GM12874 (cell line): ENCODE results near the gene M6PR.
A peak's percentile ranks its signal among the peaks of the same experiment; 100 is the strongest.

Source experiments
- TF ChIP-seq, protein P1 (sequence below): IDR thresholded peaks from 2 replicates; pipeline ENCODE4 v1.5.1; 2011; ENCODE audit warnings: low read depth, mild to moderate bottlenecking, control low read depth, low read length, moderate library complexity; ENCODE audit not compliant: insufficient read depth

Gene M6PR

GRCh38 chr12:8949342-8950220 lies at the start of gene M6PR:
Gene M6PR (minus strand): TSS chr12:8949645. CDS start chr12:8946404, 3,241 bp downstream.
- TF ChIP-seq, protein P1, sequence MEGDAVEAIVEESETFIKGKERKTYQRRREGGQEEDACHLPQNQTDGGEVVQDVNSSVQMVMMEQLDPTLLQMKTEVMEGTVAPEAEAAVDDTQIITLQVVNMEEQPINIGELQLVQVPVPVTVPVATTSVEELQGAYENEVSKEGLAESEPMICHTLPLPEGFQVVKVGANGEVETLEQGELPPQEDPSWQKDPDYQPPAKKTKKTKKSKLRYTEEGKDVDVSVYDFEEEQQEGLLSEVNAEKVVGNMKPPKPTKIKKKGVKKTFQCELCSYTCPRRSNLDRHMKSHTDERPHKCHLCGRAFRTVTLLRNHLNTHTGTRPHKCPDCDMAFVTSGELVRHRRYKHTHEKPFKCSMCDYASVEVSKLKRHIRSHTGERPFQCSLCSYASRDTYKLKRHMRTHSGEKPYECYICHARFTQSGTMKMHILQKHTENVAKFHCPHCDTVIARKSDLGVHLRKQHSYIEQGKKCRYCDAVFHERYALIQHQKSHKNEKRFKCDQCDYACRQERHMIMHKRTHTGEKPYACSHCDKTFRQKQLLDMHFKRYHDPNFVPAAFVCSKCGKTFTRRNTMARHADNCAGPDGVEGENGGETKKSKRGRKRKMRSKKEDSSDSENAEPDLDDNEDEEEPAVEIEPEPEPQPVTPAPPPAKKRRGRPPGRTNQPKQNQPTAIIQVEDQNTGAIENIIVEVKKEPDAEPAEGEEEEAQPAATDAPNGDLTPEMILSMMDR = peak; percentile 79

DNA sequence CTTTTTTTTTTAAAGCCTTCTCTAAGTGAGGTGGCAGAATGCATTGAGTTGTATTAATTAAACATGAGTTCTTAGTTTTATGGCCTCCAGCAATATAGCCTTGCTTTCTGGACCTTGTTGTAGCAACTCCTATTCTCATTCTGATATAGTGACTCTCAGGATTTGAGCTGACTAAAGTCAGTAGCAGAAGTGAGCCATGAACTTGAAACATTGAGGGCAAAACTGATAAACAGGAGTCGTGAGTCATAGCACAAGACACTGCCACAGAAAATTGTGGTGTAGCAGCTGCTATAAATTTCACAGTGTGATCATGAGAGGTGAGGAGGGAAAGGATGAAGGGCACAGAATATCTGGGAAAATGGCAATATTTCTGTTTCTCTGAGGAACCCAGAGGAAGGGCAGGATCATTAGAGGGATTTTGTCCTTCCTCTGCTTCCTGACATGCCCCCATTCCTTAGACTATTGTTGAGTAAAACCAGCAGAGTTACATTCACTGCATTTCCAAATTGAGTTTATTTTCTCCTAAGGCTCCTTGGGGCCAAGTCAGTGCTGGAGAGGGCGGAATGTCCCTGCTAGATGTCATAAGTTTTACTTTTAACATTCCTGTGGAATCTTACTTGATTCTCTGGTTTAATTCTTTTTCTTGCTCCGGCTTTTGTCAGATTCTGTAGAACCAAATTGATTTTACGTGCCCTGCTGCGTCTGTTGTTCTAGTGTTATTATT lies 47.4 kb upstream of the M6PR start:
- TF ChIP-seq, protein P1 = no peak

- TF ChIP-seq, protein P1 = no peak
Observed at GRCh38 chr12:8995021-8995775, 45.8 kb upstream of the M6PR start.

DNA sequence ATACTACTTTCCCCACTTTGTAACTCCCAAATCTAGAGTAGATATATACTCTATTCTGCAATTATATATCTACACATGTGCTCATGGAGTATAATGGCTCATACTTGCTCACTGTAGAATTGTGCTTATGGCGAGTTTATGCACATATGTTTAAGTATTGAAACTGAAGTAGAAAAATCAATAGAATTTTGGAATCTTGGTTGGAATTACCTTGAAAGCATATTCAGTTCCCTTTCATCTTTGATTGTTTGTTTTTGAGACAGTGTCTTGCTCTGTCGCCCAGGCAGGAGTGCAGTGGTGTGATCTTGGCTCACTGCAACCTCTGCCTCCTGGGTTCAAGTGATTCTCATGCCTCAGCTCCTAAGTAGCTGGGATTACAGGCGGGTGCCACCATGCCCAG lies 44.4 kb upstream of the M6PR start:
- TF ChIP-seq, protein P1 = no peak

DNA sequence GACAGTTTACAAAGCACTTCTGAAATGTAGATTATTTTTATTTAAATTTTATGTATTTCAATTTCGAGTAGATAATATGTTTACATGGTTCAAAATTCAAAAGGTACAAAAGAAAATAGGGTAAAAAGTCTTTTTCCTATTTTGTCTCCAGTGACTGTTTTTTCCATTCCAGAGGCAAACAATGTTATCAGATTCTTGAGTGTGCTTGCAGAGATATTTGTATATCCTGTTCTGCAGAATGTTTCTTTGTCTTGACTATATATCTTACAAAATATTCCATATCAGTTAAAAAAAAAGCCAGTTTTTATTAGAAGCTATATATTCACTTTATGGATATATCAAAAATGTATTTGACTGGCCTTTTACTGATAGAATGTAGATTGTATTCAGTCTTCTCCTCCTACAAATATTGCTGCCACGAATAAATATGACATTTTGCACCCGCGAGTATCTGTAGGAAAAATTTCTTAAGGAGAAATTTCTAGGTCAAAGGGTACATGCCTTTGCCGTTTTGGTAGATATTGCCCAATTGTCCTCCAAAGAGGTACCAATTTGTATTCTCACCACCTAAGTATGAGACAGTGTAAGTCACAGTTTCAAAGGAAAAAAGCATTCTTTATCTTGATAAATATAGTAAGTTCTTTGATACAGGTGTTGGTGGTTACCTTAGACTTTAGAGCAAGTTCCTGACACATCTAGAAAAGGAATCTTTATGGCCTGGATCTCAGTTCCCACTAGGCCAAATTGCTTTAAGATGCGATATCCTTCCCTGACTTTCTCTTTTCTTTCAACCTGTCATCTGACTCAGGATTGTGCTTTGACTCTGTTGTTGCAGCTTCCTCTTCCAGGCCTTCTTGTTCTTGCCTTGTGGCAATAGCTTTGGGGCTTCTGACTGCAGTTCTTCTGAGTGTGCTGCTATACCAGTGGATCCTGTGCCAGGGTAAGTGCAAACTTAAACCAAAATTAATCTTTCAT lies 42.2 kb upstream of the M6PR start:
- TF ChIP-seq, protein P1 = no peak

DNA sequence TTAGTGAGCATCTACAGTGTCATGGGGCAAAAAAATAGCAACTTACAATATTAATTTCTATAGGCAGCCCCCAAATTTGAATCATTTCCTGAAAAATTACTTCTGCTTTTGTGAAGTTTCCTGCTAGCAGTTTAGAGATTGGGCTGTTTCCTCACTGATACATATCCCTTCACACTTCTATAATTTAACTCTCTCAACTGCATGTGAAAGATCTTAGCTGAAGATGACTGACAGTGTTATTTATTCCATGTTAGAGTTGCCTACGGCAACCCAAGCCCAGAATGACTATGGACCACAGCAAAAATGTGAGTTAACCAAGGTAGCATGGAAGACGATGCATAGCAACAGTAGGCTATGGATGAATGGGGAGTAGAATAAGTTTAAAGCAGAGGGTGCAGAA lies 40.0 kb upstream of the M6PR start, which contains the start of gene KLRG1:
Gene KLRG1 (plus strand): TSS at position 134 of the 400 bp plus-strand sequence. CDS start 90 bp downstream, at position 224.
- TF ChIP-seq, protein P1 = no peak
